ENCODE data around the gene PSMC3. TPM values are rescaled to one million over a fixed set of nuclear protein-coding genes. Genes with fewer than 3 reads are reported as not detected.

PSMC3 gene
- total RNA-seq, 2 experiments from 2014 or later: 179 TPM

- H3K4me1 Mint-ChIP-seq (ENCODE audit: low read depth): peaks cover 3% of the 10 kb centered on the region
- POLR2A ChIA-PET: interaction anchor here (1.0 kb wide), 1 partner anchor 8 kb away, joined by 4 read pairs; no protein-coding TSS in a partner anchor
- no peaks in the 10 kb centered on the region for H3K27me3 Mint-ChIP-seq (ENCODE audit: low read depth)
- H3K4me3 Mint-ChIP-seq: no peak overlapping the region
- H3K36me3 Mint-ChIP-seq (ENCODE audit: low read depth): no peaks in the 10 kb centered on the region
- CTCF ChIA-PET: interaction anchor here (0.9 to 4.4 kb wide), 8 partner anchors 10 to 93 kb away, joined by 3 to 25 read pairs (median 6); partner anchors contain the start of gene PSMC3
- no peaks in the 10 kb centered on the region for H3K9me3 Mint-ChIP-seq (ENCODE audit: insufficient read depth)
- H3K27ac Mint-ChIP-seq: no peak overlapping the region
- DNase-seq (no peak), ATAC-seq (no peak)
Measured at GRCh38 chr11:47453365-47453764, 27.1 kb upstream of the PSMC3 start.

GRCh38 chr11:47451990-47452389 is 25.8 kb upstream of the PSMC3 start:
- Mint-ChIP-seq H3K4me3 (no peak overlapping the region), H3K9me3 (ENCODE audit: insufficient read depth) (no peaks in the 10 kb centered on the region), H3K4me1 (ENCODE audit: low read depth) (peaks cover 3% of the 10 kb centered on the region), H3K27me3 (ENCODE audit: low read depth) (no peaks in the 10 kb centered on the region), H3K27ac (no peak overlapping the region), H3K36me3 (ENCODE audit: low read depth) (no peaks in the 10 kb centered on the region)
- no peak for DNase-seq
- ATAC-seq: no peak
- POLR2A ChIA-PET: no interaction called here
- CTCF ChIA-PET: interaction anchor here (4.4 kb wide), 1 partner anchor 78 kb away, joined by 25 read pairs; no protein-coding TSS in a partner anchor

- ATAC-seq (no peak), DNase-seq (no peak)
- ChIA-PET POLR2A (no interaction called here), CTCF (interaction anchor here (4.4 kb wide), 1 partner anchor 77 kb away, joined by 25 read pairs; no protein-coding TSS in a partner anchor)
- Mint-ChIP-seq H3K9me3 (ENCODE audit: insufficient read depth) (no peaks in the 10 kb centered on the region), H3K27me3 (ENCODE audit: low read depth) (no peaks in the 10 kb centered on the region), H3K4me1 (ENCODE audit: low read depth) (peaks cover 3% of the 10 kb centered on the region), H3K27ac (no peak overlapping the region), H3K36me3 (ENCODE audit: low read depth) (no peaks in the 10 kb centered on the region), H3K4me3 (no peak overlapping the region)
Measured at GRCh38 chr11:47451436-47451835, 25.2 kb upstream of the PSMC3 start.

- H3K4me3 Mint-ChIP-seq: no peak overlapping the region
- CTCF ChIA-PET: no interaction called here
- no peaks in the 10 kb centered on the region for H3K9me3 Mint-ChIP-seq (ENCODE audit: insufficient read depth)
- POLR2A ChIA-PET: interaction anchor here (1.3 kb wide), 1 partner anchor 13 kb away, joined by 3 read pairs; no protein-coding TSS in a partner anchor
- no peak for DNase-seq
- no peaks in the 10 kb centered on the region for H3K36me3 Mint-ChIP-seq (ENCODE audit: low read depth)
- H3K4me1 Mint-ChIP-seq (ENCODE audit: low read depth): peaks cover 3% of the 10 kb centered on the region
- H3K27me3 Mint-ChIP-seq (ENCODE audit: low read depth): no peaks in the 10 kb centered on the region
- ATAC-seq: no peak
- no peak overlapping the region for H3K27ac Mint-ChIP-seq
Measured at GRCh38 chr11:47449541-47449940, 23.3 kb upstream of the PSMC3 start.

GRCh38 chr11:47448566-47449427 is 22.6 kb upstream of the PSMC3 start, which contains the start of gene RAPSN:
Gene RAPSN (minus strand): TSS chr11:47449136. CDS start chr11:47448964, 172 bp downstream.
- Mint-ChIP-seq H3K36me3 (ENCODE audit: low read depth) (no peaks in the 10 kb centered on the region), H3K9me3 (ENCODE audit: insufficient read depth) (no peaks in the 10 kb centered on the region), H3K4me1 (ENCODE audit: low read depth) (peaks cover 2% of the 10 kb centered on the region), H3K27me3 (ENCODE audit: low read depth) (no peaks in the 10 kb centered on the region), H3K4me3 (no peak within 1 kb of the TSS), H3K27ac (no peak within 1 kb of the TSS)
- CTCF ChIA-PET: interaction anchor here (0.6 kb wide), 1 partner anchor 75 kb away, joined by 3 read pairs; no protein-coding TSS in a partner anchor
- ATAC-seq (no peak), DNase-seq (no peak)
- POLR2A ChIA-PET: interaction anchor here (1.3 kb wide), 1 partner anchor 13 kb away, joined by 3 read pairs; no protein-coding TSS in a partner anchor

- no peak overlapping the region for H3K4me3 Mint-ChIP-seq
- ATAC-seq: no peak
- no peaks in the 10 kb centered on the region for H3K9me3 Mint-ChIP-seq (ENCODE audit: insufficient read depth)
- H3K36me3 Mint-ChIP-seq (ENCODE audit: low read depth): no peaks in the 10 kb centered on the region
- DNase-seq: no peak
- H3K4me1 Mint-ChIP-seq (ENCODE audit: low read depth): peaks cover 8% of the 10 kb centered on the region
- CTCF ChIA-PET: no interaction called here
- no peak overlapping the region for H3K27ac Mint-ChIP-seq
- POLR2A ChIA-PET: no interaction called here
- no peaks in the 10 kb centered on the region for H3K27me3 Mint-ChIP-seq (ENCODE audit: low read depth)
Measured at GRCh38 chr11:47447906-47448305, 21.7 kb upstream of the PSMC3 start.

- Mint-ChIP-seq H3K27ac (no peak overlapping the region), H3K27me3 (ENCODE audit: low read depth) (no peaks in the 10 kb centered on the region), H3K4me3 (no peak overlapping the region), H3K9me3 (ENCODE audit: insufficient read depth) (no peaks in the 10 kb centered on the region), H3K4me1 (ENCODE audit: low read depth) (peaks cover 8% of the 10 kb centered on the region), H3K36me3 (ENCODE audit: low read depth) (no peaks in the 10 kb centered on the region)
- POLR2A ChIA-PET: no interaction called here
- DNase-seq: no peak
- no peak for ATAC-seq
- CTCF ChIA-PET: no interaction called here
Measured at GRCh38 chr11:47446833-47447232, 20.6 kb upstream of the PSMC3 start.

- H3K36me3 Mint-ChIP-seq (ENCODE audit: low read depth): no peaks in the 10 kb centered on the region
- H3K9me3 Mint-ChIP-seq (ENCODE audit: insufficient read depth): no peaks in the 10 kb centered on the region
- peaks cover 8% of the 10 kb centered on the region for H3K4me1 Mint-ChIP-seq (ENCODE audit: low read depth)
- ATAC-seq (no peak), DNase-seq (no peak)
- no peaks in the 10 kb centered on the region for H3K27me3 Mint-ChIP-seq (ENCODE audit: low read depth)
- POLR2A ChIA-PET: interaction anchor here (0.6 kb wide), 2 partner anchors 8 to 79 kb away, joined by 3 to 4 read pairs; no protein-coding TSS in a partner anchor
- CTCF ChIA-PET: no interaction called here
- H3K4me3 Mint-ChIP-seq: no peak overlapping the region
- no peak overlapping the region for H3K27ac Mint-ChIP-seq
Measured at GRCh38 chr11:47445840-47446239, 19.6 kb upstream of the PSMC3 start.

GRCh38 chr11:47443817-47444216 is 17.6 kb upstream of the PSMC3 start:
- H3K27ac Mint-ChIP-seq: no peak overlapping the region
- no peak for ATAC-seq
- POLR2A ChIA-PET: no interaction called here
- CTCF ChIA-PET: interaction anchor here (1.1 to 2.3 kb wide), 4 partner anchors 9 to 32 kb away, joined by 4 to 8 read pairs (median 6); no protein-coding TSS in a partner anchor
- peaks cover 8% of the 10 kb centered on the region for H3K4me1 Mint-ChIP-seq (ENCODE audit: low read depth)
- H3K9me3 Mint-ChIP-seq (ENCODE audit: insufficient read depth): no peaks in the 10 kb centered on the region
- H3K4me3 Mint-ChIP-seq: no peak overlapping the region
- H3K36me3 Mint-ChIP-seq (ENCODE audit: low read depth): no peaks in the 10 kb centered on the region
- no peak for DNase-seq
- no peaks in the 10 kb centered on the region for H3K27me3 Mint-ChIP-seq (ENCODE audit: low read depth)

- Mint-ChIP-seq H3K27me3 (ENCODE audit: low read depth) (no peaks in the 10 kb centered on the region), H3K9me3 (ENCODE audit: insufficient read depth) (no peaks in the 10 kb centered on the region), H3K36me3 (ENCODE audit: low read depth) (no peaks in the 10 kb centered on the region), H3K27ac (no peak overlapping the region), H3K4me3 (no peak overlapping the region), H3K4me1 (ENCODE audit: low read depth) (peaks cover 8% of the 10 kb centered on the region)
- DNase-seq: no peak
- CTCF ChIA-PET: interaction anchor here (1.1 to 2.3 kb wide), 4 partner anchors 10 to 31 kb away, joined by 4 to 8 read pairs (median 6); no protein-coding TSS in a partner anchor
- ATAC-seq: no peak
- POLR2A ChIA-PET: no interaction called here
Measured at GRCh38 chr11:47443028-47443700, 16.9 kb upstream of the PSMC3 start.

- Mint-ChIP-seq H3K4me1 (ENCODE audit: low read depth) (peaks cover 8% of the 10 kb centered on the region), H3K27ac (no peak overlapping the region), H3K4me3 (no peak overlapping the region), H3K36me3 (ENCODE audit: low read depth) (no peaks in the 10 kb centered on the region), H3K9me3 (ENCODE audit: insufficient read depth) (no peaks in the 10 kb centered on the region), H3K27me3 (ENCODE audit: low read depth) (no peaks in the 10 kb centered on the region)
- no peak for DNase-seq
- ATAC-seq: no peak
- ChIA-PET CTCF (interaction anchor here (1.9 to 2.3 kb wide), 2 partner anchors 11 to 31 kb away, joined by 6 to 8 read pairs; no protein-coding TSS in a partner anchor), POLR2A (no interaction called here)
Measured at GRCh38 chr11:47442514-47442913, 16.3 kb upstream of the PSMC3 start.

GRCh38 chr11:47441421-47441820 is 15.2 kb upstream of the PSMC3 start:
- no peak overlapping the region for H3K4me3 Mint-ChIP-seq
- ChIA-PET CTCF (interaction anchor here (1.5 kb wide), 1 partner anchor 13 kb away, joined by 6 read pairs; no protein-coding TSS in a partner anchor), POLR2A (no interaction called here)
- no peaks in the 10 kb centered on the region for H3K9me3 Mint-ChIP-seq (ENCODE audit: insufficient read depth)
- ATAC-seq (no peak), DNase-seq (no peak)
- peaks cover 8% of the 10 kb centered on the region for H3K4me1 Mint-ChIP-seq (ENCODE audit: low read depth)
- H3K27me3 Mint-ChIP-seq (ENCODE audit: low read depth): no peaks in the 10 kb centered on the region
- no peaks in the 10 kb centered on the region for H3K36me3 Mint-ChIP-seq (ENCODE audit: low read depth)
- H3K27ac Mint-ChIP-seq: no peak overlapping the region
